Activated T-helper 2 cell treated with anti-CD3 and anti-CD28 coated beads, Interferon-gamma antibody, Interleukin-2, Interleukin-4, amounts not matched to agents 10 μg/mL and 5 μg/mL and 100 μg/mL, durations not matched to agents 14 hours and 24 hours and 36 hours (primary cell): ENCODE measurements around the gene SAMD9. TPM values are rescaled to one million over a fixed set of nuclear protein-coding genes. Genes with fewer than 3 reads are reported as not detected.
A peak's percentile ranks its signal among the peaks of the same experiment; 100 is the strongest.

ENCODE experiments used
- DNase-seq: peaks from one replicate; pipeline ENCODE4 v3.0.0; 2021; ENCODE audit warnings: low spot score
- H3K27ac Mint-ChIP-seq: one replicate; pipeline ENCODE4 v1.8.0; 2021; ENCODE audit warnings: mixed read lengths
- H3K27me3 Mint-ChIP-seq: one replicate; pipeline ENCODE4 v1.8.0; 2021; ENCODE audit warnings: low read depth, mixed read lengths
- H3K36me3 Mint-ChIP-seq: one replicate; pipeline ENCODE4 v1.8.0; 2021; ENCODE audit warnings: low read depth, mixed read lengths
- H3K4me1 Mint-ChIP-seq: one replicate; pipeline ENCODE4 v1.8.0; 2021; ENCODE audit warnings: low read depth, mixed read lengths
- H3K4me3 Mint-ChIP-seq: one replicate; pipeline ENCODE4 v1.8.0; 2021; ENCODE audit warnings: low read depth, mild to moderate bottlenecking, moderate library complexity, mixed read lengths
- H3K9me3 Mint-ChIP-seq: one replicate; pipeline ENCODE4 v1.8.0; 2021; ENCODE audit warnings: mixed read lengths
- intact Hi-C: fragments of 100-400 bp; cut with micrococcal nuclease; formaldehyde crosslinking; loops from one replicate; pipeline ENCODE4 v1.15.1; 2023
- total RNA-seq: library from RNA; stranded (reverse); gene quantifications from 2 replicates; pipeline ENCODE4 v1.2.3, GENCODE V29; 2022

Gene SAMD9
- total RNA-seq, 1 donor from 2014 or later = 9.4 TPM

DNA sequence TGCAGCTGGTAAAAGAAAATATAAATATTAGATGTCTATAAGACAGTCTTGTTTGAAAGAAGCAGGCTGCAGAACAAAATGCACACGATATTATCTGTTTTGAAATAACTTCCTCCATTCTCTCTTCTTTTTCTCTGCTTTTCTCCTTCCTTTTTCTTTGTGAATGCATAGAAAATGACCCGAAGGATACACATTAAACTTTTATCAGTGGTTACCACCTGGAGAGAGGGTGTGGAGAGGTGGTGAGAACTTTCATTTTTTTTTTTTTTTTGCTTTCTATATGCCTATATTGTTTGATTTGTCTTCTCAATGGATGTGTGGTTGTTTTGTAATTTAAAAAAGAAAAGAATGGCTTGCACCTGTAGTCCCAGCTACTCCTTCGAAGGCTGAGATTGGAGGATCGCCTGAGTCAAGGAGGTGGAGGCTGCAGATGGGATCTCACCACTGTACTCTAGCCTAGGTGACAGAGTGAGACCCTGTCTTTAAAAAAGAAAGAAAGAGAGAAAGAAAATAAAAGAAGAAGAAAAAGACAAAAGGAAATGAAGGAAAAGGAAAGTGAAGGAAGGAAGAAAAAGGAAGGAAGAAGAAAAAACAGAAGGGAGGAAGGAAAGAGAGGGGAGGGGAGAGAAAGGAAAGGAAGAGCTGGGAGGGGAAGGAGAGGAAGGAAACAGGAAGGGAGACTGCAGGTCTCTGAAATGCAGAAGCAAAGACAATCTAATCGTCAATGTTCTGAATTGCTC is 64.4 kb downstream of the SAMD9 start:
- Mint-ChIP-seq H3K27me3 (no peaks in the 10 kb centered on the region), H3K36me3 (no peaks in the 10 kb centered on the region), H3K4me1 (peaks cover 17% of the 10 kb centered on the region), H3K9me3 (no peaks in the 10 kb centered on the region), H3K27ac (peak overlapping the region; percentile 39), H3K4me3 (no peak overlapping the region)
- intact Hi-C loops = no loop called here
- no peak for DNase-seq

DNA sequence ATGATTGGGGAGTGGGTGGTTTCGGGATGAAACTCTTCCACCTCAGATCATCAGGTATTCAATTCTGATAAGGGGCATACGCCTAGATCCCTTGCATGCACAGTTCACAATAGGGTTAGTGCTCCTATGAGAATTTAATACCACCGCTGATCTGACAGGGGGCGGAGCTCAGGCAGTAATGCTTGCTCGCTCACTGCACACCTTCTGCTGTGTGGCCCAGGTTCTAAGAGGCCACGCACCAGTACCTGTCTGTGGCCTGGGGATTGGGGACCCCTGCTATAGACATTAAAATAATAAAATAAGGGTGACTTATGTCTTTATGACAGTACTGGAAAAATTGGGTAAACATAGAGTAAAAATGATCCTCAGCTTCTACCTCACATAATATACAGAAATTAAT is 66.1 kb downstream of the SAMD9 start:
- DNase-seq = no peak
- intact Hi-C loops = no loop called here
- Mint-ChIP-seq H3K27ac (no peak overlapping the region), H3K4me1 (peaks cover 24% of the 10 kb centered on the region), H3K27me3 (no peaks in the 10 kb centered on the region), H3K4me3 (no peak overlapping the region), H3K36me3 (no peaks in the 10 kb centered on the region), H3K9me3 (no peaks in the 10 kb centered on the region)

Other genes starting within 250 kb of the SAMD9 start
- gene SAMD9L, start 30.4 kb upstream of the SAMD9 start, total RNA-seq = 12.6 and 15.3 TPM in 2 replicates
- gene HEPACAM2, start 108.5 kb upstream of the SAMD9 start, total RNA-seq = not detected in 2 replicates
- 14.8 and 15.6 TPM in 2 replicates for gene VPS50, start 114.4 kb upstream of the SAMD9 start, total RNA-seq